ENCODE data around the gene BRF1.
A peak's percentile ranks its signal among the peaks of the same experiment; 100 is the strongest.

Gene BRF1

DNA sequence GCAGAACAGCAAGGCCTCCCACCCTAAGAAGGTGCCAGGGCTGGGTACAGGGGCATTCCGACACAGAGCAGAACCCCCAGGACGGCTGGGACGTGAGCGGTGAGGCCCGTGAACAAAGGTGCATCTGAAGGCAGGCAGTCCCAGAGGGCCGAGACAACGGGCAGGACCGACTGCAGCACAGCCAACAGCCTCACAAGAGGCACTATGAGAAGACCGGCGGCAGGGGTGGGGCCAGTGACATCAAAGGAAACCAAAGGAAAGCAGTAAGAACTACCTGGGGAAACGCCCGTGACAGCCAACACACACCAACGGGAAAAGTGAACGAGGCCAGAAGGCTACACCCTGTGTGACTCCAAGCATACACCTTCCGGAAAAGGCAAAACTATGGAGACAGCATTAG, 43.3 kb downstream of the BRF1 start:
- no peak for DNase-seq

DNA sequence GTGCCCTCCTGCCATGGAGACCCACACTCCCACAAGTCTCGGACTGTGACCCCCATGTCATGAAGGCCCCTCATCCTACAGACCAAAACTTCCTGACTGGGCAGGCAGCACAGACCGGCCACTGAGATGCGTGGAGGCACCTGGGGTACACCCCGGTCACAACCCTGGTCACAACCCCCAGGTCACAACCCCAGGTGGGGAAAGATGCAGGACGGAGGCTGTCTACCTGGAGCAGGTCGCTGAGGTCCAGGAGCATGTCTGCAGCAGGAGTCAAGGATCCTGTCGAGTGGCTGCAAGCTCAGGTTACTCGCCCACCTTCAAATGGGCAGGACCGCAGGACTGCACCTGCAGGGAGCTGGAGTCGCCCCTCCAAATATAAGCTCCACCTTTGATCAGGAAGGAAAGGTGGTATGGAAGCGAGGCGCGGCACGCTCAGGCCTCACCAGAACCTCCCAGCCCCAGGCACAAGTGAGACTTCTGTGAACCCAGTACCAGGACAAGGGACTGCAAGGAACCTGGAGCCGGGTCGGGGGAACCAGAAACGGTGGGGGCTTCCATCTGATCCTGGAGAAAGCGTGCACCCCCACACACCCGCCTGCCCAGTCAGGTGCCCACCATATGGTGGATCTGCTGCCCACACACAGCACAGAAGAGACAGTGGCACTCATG, 44.4 kb downstream of the BRF1 start:
- no peak for DNase-seq

GRCh38 chr14:105255021-105255507, 45.7 kb downstream of the BRF1 start:
- peak; percentile 29 for DNase-seq

DNA sequence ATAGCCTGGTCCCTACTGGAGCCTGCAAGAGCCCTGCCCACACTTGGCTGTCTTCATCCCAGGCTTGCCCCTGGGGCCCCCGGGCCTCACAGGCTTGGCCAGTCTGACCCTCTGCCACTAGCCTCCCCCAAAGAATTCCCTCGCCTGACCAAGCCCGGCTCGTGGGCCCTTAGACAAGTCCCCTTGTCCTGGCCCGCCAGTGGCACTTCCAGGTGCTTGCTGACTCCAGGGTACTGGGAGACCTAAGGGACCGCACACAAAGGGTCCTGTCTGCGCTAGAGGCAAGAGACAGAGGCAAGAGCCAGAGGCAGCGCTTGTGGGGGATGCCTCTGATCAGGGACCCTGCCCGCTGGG, 47.5 kb downstream of the BRF1 start:
- no peak for DNase-seq

- no peak for DNase-seq
These were observed 48.1 kb downstream of the BRF1 start for GRCh38 chr14:105252552-105253328.

- no peak for DNase-seq
These were observed 48.9 kb downstream of the BRF1 start for GRCh38 chr14:105251920-105252319.

DNA sequence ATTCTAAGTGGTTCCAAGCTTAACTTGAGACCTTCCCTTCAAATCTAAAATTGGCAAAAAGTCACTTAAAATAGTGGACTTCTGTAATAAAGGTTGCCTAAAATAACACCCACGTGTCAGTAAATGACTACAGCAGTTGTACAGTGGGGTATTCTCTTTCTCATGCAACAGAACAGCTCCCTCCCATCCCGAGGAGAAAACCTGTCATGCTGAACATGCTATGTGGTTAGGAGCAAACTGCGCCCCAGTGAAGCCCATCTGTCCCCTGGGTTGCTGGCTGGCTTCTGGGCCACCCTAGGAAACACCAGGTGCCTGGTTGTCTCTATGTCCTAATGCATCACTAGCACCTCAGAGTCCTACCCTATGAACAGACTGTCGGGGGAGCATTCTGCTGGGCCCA, 49.8 kb downstream of the BRF1 start:
- no peak for DNase-seq

- no peak for DNase-seq
These were observed 50.8 kb downstream of the BRF1 start for GRCh38 chr14:105250008-105250366.

GRCh38 chr14:105249182-105250007, 51.4 kb downstream of the BRF1 start:
- no peak for DNase-seq

- peak; percentile 82 for DNase-seq
These were observed 52.2 kb downstream of the BRF1 start, which contains the start of gene BTBD6 for GRCh38 chr14:105248368-105249181. TSS of gene BTBD6 (plus strand) at chr14:105248533. CDS start at chr14:105248712, 179 bp downstream.

DNA sequence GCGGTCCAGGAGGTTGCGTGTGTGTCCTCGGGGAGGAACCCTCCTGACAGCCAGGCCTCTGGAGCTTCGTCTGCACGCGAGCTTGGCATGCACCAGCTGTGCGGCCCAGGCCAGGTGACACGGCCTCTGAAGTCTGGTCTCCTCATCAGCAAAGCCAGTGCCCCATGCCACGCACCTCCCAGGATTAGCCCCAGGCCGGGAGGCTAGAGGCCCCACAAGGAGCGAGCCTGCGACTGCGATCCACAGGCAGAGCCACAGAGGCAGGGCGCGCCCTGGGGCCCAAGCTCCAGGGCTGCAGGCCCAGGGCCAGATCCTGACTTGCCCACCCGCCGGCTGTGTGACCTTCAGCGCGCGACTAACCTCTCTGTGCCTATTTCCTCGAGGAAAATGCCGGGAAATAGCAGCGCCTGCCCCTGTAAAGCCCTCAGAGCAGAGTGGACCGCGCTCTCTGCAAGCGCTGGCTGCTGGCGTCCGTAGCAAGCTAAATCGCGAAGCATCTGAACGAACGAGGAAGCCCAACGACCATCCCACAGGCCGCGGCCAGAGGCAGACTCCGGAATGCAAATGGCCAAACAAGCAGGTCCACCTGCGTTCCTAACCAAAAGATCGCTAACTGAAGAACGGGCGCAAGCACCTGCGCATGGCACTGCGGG, 53.0 kb downstream of the BRF1 start:
- no peak for DNase-seq

DNA sequence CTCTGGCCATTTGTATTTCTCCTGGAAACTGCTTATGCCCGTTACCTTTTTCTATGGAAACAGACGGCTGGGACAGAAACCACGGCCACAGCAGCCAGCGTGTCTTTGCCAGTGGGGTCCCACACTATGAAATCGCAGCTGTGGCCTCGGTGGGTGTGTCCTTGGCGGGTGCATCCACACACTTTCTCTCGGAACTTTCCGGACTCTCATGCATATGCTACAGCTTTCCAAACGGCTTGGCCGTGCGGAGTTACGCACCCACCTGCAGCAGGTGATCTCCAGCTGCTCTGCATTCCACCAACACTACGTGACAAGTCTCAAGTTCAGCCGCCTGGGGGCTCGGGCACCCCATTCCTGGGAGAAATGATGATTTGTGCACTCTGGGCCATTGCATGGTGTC, 53.8 kb downstream of the BRF1 start:
- no peak for DNase-seq

- DNase-seq, result no peak
These were observed 56.5 kb downstream of the BRF1 start for GRCh38 chr14:105244334-105244733.

- DNase-seq, result no peak
These were observed 59.2 kb downstream of the BRF1 start for GRCh38 chr14:105241641-105242040.

- DNase-seq, result no peak
These were observed 59.8 kb downstream of the BRF1 start for GRCh38 chr14:105240811-105241576.

DNA sequence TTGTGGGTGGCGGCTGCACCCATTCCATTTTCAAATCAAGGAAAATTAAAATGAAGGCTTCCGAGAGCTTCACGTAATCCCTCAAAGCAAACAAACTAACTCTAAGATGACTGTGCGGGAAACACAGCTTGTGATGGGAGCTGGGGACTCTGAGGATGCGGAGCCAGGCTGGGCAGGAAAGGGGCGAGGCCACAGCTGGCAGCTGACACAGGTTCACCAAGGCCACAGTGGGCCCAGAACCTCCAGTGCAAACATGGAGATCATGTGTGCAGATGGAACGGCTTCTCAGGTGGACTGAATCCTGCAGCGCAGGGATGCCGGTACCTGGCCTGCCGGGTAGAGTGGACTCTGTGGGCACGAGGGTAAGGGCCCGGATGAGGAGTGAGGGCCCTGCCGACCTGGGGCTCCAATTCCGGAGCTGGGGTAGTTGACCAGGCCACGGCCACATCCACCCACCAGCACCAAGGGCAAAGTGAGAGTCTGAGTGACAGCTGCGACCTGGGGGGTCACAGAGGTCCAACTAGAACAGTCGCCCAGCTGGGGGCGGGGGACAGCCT, 71.6 kb downstream of the BRF1 start:
- no peak for DNase-seq

GRCh38 chr14:105228562-105228961, 72.2 kb downstream of the BRF1 start:
- no peak for DNase-seq

DNA sequence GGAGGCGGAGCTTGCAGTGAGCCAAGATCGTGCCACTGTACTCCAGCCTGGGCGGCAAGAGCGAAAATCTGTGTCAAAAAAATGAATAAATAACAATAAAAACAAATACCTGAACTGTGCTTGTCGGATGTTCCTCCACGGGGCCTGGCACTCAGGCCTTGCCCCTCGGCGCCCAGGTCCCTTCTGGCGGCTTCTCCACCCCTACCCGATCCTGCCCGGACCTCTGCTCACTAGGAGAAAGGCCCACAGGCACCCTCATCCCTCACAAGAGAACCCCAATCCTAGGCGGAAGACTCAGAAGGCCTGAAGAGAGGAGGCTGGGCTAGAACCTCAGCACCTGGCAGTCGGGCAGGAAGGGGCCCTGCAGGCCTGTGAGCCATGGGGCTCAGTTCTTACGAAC, 73.5 kb downstream of the BRF1 start:
- no peak for DNase-seq

- DNase-seq, result no peak
These were observed 74.6 kb downstream of the BRF1 start for GRCh38 chr14:105226198-105226597.

- DNase-seq, result no peak
These were observed 75.8 kb downstream of the BRF1 start for GRCh38 chr14:105224845-105225570.
